GM03348 (cell line): ENCODE results near the gene MIR17HG.
A peak's percentile ranks its signal among the peaks of the same experiment; 100 is the strongest.
"Not testable (repeated sequence)": the region's sequence is repeated elsewhere in the genome, so short reads cannot be mapped to it uniquely, and the experiment has no call there.

Experiments
- DNase-seq: peaks from one replicate; pipeline ENCODE4 v3.0.0; 2012; ENCODE audit warnings: low spot score

MIR17HG gene

GRCh38 chr13:91347202-91347995, at the start of gene MIR17HG:
Gene MIR17HG, plus strand, starts transcription at chr13:91347687.
- peak; percentile 93 for DNase-seq

DNA sequence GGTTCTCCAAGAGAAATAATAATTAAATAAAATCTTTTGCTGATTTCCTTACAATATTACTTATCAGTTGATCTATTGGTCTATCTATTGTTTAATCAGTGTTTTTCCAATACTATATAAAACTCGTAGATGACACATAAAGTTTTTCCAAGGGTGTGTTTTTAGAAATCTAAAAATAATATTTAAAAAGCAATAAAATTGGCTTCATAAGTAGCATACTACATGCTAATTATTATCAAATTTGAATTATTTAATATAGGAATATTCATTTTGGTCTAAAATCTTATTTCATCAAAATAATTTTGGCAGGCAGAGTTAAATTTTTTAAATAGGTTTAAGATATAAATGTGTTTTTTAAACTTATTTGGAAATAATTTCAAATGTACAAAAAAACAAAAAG, 49.4 kb upstream of the MIR17HG start:
- no peak for DNase-seq

GRCh38 chr13:91302111-91302510, 45.4 kb upstream of the MIR17HG start:
- DNase-seq = no peak

- no peak for DNase-seq
These were observed 44.5 kb upstream of the MIR17HG start for GRCh38 chr13:91303031-91303430.

DNA sequence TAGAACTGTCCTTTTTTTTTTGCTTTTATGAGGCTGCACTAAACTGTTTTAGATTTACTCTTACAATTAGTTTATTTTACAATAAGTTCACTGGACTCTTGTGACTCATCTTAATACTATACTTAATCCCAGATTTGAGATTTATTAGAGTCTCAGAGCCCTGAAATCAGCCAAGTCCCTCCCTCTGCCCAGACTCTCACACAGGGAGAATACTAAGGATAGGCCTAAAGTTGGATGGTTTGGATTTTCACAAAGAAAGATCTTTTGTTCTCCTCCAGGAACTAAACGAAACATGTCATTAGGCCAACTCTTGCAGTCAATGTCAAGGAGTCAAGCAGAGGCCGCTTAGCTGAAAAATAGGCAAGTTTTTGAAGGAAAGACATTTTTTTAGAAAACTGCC, 42.7 kb upstream of the MIR17HG start:
- DNase-seq = no peak

GRCh38 chr13:91305652-91306051, 41.8 kb upstream of the MIR17HG start:
- DNase-seq = no peak

DNA sequence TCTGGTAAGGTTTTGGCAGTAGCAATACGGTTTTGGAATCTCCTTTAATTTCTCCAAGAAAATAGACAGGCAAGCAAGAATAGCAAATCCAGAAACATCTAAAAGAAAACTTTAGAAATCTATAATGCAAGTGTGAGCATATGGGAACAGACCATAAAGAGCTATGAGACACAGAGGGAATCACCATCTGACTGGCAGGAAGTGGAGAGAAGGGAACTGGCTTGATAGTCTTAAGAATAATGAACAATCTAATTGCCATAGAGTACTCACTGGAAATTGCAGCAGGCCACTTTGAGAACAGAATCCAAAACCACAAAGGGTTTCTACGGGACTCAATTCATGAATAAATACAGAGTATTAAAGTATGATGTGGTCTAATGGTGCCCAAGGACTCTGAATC, 39.6 kb upstream of the MIR17HG start:
- no peak for DNase-seq

GRCh38 chr13:91308299-91308698, 39.2 kb upstream of the MIR17HG start:
- peak; percentile 2 for DNase-seq

DNA sequence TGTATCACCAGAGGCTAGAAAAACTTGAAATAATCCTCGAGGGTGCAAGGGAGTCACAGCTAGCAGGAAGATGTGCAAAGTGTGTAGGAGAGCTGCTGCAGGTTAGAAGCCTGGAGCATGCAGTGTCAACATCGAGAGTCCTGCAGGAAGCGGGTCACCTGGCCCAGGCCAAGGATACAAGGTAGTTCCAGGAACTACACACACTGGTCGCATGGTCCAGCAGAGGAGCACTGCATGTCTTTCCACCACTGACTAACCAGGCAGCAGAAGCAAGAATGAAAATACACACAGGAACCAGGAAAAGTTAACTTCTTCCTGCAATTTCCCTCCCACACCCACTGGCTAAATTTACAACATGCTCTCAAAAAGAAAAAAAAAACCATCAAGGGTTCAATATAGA, 36.0 kb upstream of the MIR17HG start:
- DNase-seq = no peak

- no peak for DNase-seq
These were observed 35.2 kb upstream of the MIR17HG start for GRCh38 chr13:91312324-91312723.

DNA sequence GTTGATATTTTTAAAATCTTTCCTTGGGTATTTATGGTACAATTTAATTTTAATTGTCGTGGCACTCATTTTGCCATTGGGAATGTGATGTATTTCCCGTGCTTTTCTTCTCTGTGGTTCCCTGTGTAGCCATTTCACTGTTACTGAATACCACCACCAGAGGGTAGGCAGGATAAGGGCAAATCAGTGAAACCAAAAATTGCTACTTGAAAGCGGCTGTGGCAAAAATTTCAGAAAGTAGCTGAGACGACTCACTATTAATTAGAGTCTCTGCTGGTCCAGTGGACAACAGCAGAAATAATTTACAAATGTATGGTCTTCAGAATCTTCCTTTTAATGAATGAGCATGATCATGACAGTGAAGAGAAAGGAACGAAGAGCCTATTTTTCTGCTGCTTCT, 34.4 kb upstream of the MIR17HG start:
- DNase-seq = peak; percentile 17

DNA sequence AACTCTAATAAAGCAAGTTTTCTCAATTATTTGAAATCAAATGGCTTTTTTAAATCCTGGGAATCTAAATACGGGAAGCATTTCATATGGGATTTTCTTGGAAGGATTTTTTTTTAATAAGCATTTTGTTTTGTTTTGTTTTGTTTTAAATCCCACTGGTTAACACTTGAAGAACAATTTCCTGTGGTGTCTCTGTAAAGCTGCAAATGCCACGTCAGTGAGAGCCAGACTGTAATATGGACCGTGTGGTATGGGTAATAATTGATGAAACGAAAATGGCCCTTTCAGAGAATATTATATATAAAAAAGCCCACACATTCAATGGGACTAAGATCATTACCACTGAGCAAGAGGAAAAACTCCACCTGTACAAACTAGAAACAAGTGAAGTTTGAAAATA, 33.9 kb upstream of the MIR17HG start:
- DNase-seq = no peak

DNA sequence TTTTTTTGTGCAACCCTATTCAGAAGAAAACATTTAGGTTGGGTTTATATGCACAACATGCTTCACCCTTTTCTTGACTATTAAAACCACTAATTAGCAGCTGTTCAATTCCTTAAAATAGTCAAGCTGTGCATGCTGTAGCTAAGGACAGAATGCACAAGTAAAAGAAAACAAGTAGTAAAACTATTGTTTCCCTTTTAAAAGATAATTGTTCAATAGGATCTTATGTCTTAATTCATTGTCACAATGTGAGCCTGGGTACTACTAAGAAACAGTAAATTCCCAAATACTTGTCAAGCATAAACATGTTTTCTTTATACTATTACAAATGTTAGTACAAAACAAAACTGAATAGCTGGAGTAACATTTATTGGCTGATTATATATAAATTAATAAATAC, 32.6 kb upstream of the MIR17HG start:
- no peak for DNase-seq

DNA sequence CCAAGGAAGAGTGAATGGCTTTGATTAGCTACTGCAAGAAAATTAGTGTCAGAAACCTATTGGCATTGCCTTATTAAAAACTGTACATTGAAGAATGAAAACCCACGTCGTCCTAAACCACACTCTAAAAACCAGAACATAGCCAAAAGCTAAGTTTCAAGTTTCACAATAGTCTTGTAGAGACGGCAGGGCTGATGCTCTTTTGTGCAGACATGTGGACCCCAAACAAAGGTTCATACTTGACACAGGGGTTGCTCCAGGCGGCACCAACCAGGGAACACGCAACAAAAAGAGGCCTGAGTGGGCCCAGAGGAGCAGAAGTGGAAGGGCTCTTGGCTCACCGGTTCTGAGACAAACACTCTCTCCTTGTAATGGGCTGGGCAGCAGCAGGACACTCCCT, 28.6 kb upstream of the MIR17HG start:
- no peak for DNase-seq

DNA sequence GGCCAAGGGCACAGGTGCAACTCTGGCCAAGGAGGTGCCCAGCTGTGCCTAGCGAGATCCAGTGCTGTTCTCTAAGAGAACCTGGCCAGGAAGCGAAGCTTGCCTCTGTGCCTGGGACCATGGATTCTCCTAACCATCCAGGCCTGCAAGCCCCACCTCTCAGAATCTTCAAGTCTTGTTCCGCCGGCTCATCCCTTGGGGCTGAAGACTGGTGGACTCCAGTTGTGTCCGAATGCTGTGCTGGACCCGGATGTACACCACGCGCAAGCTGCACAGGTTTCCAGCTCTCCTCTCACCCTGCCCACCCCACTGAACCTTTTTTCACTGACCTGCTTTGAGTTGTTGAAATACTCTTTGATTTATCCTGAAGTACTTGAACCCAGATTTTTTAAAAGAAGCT, 27.5 kb upstream of the MIR17HG start:
- no peak for DNase-seq

- DNase-seq = not testable (repeated sequence)
These were observed 26.5 kb upstream of the MIR17HG start for GRCh38 chr13:91320990-91321389.

GRCh38 chr13:91323349-91323748, 24.1 kb upstream of the MIR17HG start:
- DNase-seq = no peak

- no peak for DNase-seq
These were observed 21.3 kb upstream of the MIR17HG start for GRCh38 chr13:91326146-91326545.

DNA sequence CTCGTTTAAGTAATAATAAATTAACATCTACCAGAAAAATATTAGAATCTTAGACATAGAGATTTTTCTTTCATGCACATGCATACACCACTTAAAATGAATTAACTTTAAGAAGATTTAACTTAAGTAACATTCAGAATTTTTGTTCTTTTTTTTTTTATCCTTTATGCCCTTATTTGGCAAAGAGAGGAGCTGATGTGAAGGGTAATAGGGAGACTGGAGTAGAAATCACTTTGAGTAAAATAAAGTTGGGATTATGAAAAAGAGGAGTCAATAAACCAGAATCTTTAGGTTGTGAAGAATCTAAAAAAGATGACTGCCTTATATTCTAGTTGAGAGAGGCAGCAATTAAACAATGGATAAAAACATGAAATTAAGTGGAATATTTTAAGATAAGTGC, 18.8 kb upstream of the MIR17HG start:
- no peak for DNase-seq

GRCh38 chr13:91329733-91330132, 17.8 kb upstream of the MIR17HG start:
- no peak for DNase-seq

GRCh38 chr13:91331047-91331915, 16.2 kb upstream of the MIR17HG start:
- DNase-seq = no peak

DNA sequence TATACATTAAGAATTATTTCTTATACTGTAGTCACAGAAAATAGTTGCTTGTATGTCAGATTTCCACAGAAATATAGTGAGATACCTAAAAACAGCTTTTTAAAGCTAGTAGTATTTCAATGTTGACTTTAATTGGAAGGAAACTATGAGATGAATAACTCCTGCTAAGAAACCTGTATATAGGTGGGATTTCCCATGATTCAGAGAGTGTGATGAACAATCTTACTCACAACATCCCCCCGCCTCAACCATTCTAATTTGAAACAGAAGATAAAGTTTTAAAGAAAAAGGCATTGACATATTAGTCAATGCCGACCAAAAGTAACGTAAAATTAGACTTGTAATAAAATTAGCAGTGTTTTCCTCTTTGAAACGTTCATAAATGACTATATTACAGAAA, 1.4 kb upstream of the MIR17HG start:
- no peak for DNase-seq

GRCh38 chr13:91346850-91347201, 661 bp upstream of the MIR17HG start:
- no peak for DNase-seq
